HG02870 (cell line): ENCODE measurements around the gene YBX3.

ENCODE experiments used
- ATAC-seq: cut with Tn5 transposase; IDR thresholded peaks from one replicate; pipeline ENCODE4 v1.9.1; 2021; ENCODE audit warnings: mild to moderate bottlenecking, moderate library complexity; ENCODE audit not compliant: unreplicated experiment

YBX3 gene

GRCh38 chr12:10722502-10722904, 620 bp downstream of the YBX3 start:
- peak; percentile 35 for ATAC-seq

GRCh38 chr12:10721651-10722501, 1.2 kb downstream of the YBX3 start:
- peak; percentile 34 for ATAC-seq

GRCh38 chr12:10720974-10721650, 2.0 kb downstream of the YBX3 start:
- no peak for ATAC-seq

GRCh38 chr12:10719482-10719881, 3.6 kb downstream of the YBX3 start:
- ATAC-seq, result no peak

GRCh38 chr12:10718279-10718821, 4.8 kb downstream of the YBX3 start:
- no peak for ATAC-seq

GRCh38 chr12:10717410-10717809, 5.7 kb downstream of the YBX3 start:
- no peak for ATAC-seq

- no peak for ATAC-seq
These were observed 6.3 kb downstream of the YBX3 start for GRCh38 chr12:10716704-10717315.

- no peak for ATAC-seq
These were observed 6.8 kb downstream of the YBX3 start for GRCh38 chr12:10716277-10716676.

- no peak for ATAC-seq
These were observed 7.6 kb downstream of the YBX3 start for GRCh38 chr12:10715491-10715890.

- ATAC-seq, result no peak
These were observed 13.3 kb downstream of the YBX3 start for GRCh38 chr12:10709808-10710207.

- ATAC-seq, result no peak
These were observed 14.3 kb downstream of the YBX3 start for GRCh38 chr12:10708862-10709261.

GRCh38 chr12:10705655-10706054, 17.5 kb downstream of the YBX3 start:
- ATAC-seq, result no peak

- ATAC-seq, result no peak
These were observed 21.3 kb downstream of the YBX3 start for GRCh38 chr12:10701843-10702242.

- ATAC-seq, result peak; percentile 69
These were observed 21.9 kb downstream of the YBX3 start for GRCh38 chr12:10701131-10701681.

GRCh38 chr12:10700581-10700980, 22.5 kb downstream of the YBX3 start:
- ATAC-seq, result peak; percentile 12

- no peak for ATAC-seq
These were observed 25.3 kb downstream of the YBX3 start for GRCh38 chr12:10697862-10698261.

- ATAC-seq, result no peak
These were observed 26.0 kb downstream of the YBX3 start for GRCh38 chr12:10697156-10697555.

GRCh38 chr12:10690906-10691305, 32.2 kb downstream of the YBX3 start:
- ATAC-seq, result no peak

- ATAC-seq, result no peak
These were observed 34.0 kb downstream of the YBX3 start for GRCh38 chr12:10689146-10689545.

- no peak for ATAC-seq
These were observed 35.1 kb downstream of the YBX3 start for GRCh38 chr12:10688042-10688441.

GRCh38 chr12:10673659-10674384, 49.3 kb downstream of the YBX3 start, which contains the start of gene STYK1:
TSS of gene STYK1 (minus strand) at chr12:10674052. CDS start at chr12:10634618, 39,434 bp downstream.
- peak; percentile 82 for ATAC-seq
